GM21825 (cell line): ENCODE measurements around the gene FAM98A.
A peak's percentile ranks its signal among the peaks of the same experiment; 100 is the strongest.

Source experiments
- ATAC-seq: cut with Tn5 transposase; IDR thresholded peaks from one replicate; pipeline ENCODE4 v1.9.1; 2021; ENCODE audit warnings: mild to moderate bottlenecking, moderate library complexity; ENCODE audit not compliant: unreplicated experiment

The FAM98A gene

GRCh38 chr2:33598561-33599174, 431 bp downstream of the FAM98A start:
- peak; percentile 53 for ATAC-seq

DNA sequence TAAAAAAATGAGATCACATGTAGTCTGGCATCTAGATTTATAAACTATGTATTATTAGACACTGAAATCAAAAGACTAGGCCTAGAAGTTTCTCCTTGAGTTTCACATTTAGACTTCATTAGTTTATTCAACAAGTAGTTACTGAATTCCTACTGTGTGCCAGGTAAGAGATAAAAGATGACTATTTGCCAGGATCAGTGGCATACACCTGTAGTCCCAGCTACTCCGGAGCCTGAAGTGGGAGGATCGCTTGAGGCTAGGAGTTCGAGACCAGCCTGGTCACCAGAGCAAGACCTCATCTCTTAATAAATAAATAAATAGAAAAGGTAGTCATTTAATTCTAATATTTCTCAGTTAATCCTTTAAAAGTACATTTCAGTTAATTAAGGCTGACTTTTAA, 2.1 kb downstream of the FAM98A start:
- no peak for ATAC-seq

- ATAC-seq = no peak
These were observed 3.7 kb downstream of the FAM98A start for GRCh38 chr2:33595385-33595784.

- ATAC-seq = no peak
These were observed 9.7 kb downstream of the FAM98A start for GRCh38 chr2:33589444-33589843.

DNA sequence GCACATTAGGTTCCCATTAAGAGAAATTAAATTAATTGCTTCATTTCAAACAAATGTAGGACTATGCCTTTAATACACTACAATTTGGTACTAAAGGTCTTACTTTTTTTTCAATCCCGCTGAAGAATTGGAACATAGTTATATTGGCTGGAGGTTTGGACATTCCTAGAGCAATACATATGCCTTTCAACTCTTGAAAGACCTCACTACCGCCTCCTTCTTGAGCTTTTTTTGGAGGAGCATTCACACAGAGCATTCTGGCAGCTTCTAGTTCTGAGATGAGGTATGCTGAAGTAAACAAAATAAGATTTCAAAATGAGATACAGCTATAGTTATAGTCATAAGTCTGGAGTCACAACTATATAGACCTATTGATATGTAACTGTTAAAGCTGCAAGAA, 10.9 kb downstream of the FAM98A start:
- ATAC-seq = no peak

DNA sequence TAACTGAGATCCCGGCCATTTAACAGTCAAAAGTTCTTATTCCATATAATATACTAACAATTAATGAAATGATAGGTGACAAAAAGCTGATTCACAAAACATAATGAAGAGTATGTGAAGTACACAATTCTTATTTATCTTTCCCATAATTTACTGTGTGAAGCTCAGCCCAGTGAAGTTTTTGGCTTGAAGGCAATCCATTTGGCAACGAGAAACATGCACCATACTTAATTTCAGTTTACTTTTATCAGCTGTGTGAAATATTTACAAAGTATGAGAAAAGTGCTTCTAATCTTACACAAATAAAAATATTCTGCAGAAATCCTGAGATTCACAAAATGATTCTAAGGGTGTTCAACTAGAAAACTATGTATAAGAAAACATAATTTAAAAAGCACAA, 12.3 kb downstream of the FAM98A start:
- ATAC-seq = no peak

DNA sequence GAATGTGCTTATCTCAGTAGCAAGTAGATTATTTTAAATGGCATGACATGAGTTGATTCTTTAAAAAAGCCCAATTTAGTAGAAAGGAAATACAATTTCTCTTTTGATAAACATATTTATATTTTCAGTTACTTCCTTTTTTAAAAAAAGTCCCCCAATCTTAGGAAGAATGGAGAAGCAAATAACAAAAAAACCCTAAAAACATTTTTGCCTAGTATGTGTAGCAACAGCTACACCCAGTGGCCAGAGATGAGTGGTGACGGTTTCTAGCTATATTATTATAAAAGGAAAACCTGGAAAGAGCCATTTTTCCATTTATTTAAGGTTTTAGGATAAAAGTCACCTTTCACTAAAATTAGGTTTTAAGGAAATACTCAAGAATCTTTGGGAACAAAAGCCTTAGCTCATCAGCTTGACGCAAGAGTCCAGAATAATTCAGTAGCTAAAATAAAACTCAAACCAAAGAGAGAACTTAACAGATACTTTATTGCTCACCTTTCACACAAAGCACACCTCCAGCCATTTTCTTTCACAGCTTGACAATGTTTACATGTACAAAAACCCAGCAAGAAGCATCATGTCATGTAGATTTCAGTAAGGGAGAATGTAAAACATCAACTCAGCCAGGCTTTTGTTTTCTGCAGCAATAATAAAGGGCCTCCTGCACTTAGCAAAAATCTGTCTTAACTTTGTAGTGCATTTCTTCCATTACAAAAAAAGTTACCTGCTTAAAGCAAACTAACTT, 15.7 kb downstream of the FAM98A start:
- no peak for ATAC-seq

- ATAC-seq = no peak
These were observed 17.2 kb downstream of the FAM98A start for GRCh38 chr2:33581872-33582271.

- no peak for ATAC-seq
These were observed 19.9 kb downstream of the FAM98A start for GRCh38 chr2:33579227-33579626.

- ATAC-seq = no peak
These were observed 21.4 kb downstream of the FAM98A start for GRCh38 chr2:33577668-33578067.

GRCh38 chr2:33577084-33577483, 22.0 kb downstream of the FAM98A start:
- ATAC-seq = no peak

DNA sequence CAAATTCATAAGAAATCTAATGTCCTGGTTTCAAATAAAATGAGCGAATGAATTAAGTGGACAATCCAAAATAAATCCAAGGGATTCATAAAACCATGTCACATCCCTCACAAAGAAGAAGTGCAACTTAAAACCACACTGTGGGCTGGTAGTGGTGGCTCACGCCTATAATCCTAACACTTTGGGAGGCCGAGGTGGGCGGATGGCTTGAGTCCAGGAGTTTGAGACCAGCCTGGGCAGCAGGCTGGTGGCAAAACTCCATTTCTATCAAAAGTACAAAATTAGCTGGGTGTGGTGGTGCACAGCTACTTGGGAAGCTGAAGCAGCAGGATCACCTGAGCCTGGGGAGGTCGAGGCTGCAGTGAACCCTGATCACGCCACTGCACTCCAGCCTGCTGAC, 25.4 kb downstream of the FAM98A start:
- no peak for ATAC-seq

DNA sequence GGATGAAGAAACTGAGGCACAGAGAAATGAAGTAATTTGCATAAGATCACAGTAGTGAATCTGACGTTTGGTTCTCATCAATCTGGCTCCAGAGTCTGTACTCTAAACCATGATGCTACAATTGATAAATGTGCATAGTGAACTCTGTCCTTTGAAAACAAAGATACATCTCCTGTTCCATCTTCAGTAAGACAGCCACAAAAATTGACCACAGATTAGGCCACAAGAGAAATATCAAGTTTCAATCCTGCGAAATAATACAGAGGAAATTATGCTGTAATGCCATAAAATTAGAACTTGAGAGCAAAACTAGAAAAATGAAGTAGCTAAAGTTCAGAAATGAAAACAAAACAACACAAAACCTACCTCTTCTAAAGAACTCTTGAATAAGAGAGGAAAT, 28.4 kb downstream of the FAM98A start:
- ATAC-seq = no peak

- ATAC-seq = no peak
These were observed 37.2 kb downstream of the FAM98A start for GRCh38 chr2:33561872-33562271.

GRCh38 chr2:33560017-33560416, 39.1 kb downstream of the FAM98A start:
- ATAC-seq = no peak

- no peak for ATAC-seq
These were observed 39.8 kb downstream of the FAM98A start for GRCh38 chr2:33559328-33559727.

- no peak for ATAC-seq
These were observed 43.4 kb downstream of the FAM98A start for GRCh38 chr2:33555681-33556080.

- no peak for ATAC-seq
These were observed 46.2 kb downstream of the FAM98A start for GRCh38 chr2:33552758-33553461.

- ATAC-seq = no peak
These were observed 48.9 kb downstream of the FAM98A start for GRCh38 chr2:33550206-33550605.

GRCh38 chr2:33541243-33541642, 57.9 kb downstream of the FAM98A start:
- ATAC-seq = no peak

- no peak for ATAC-seq
These were observed 63.7 kb downstream of the FAM98A start for GRCh38 chr2:33535421-33535820.
